ENCODE data around the gene POU3F3.

Gene POU3F3

GRCh38 chr2:104847586-104848160 is 6.2 kb upstream of the POU3F3 start:
- DNase-seq = no peak

DNA sequence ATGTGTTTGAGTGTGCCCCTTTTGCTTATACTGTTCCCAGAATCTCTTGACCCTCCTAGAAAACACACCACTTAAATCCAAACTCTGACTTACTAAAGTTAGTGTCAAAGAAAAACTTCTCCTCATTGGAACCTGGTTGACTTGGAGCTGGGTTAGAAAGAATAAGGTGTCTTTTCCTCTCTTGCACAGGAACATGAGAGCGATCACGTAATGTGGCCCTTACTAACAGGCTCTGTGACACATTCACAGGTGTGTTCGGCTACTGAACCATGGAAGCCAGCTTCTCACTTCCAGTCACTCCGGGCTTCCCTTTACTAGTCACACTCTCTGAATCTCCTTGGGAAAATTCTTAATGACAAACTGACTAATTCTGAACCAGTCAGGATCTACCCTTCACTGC is 5.4 kb upstream of the POU3F3 start:
- no peak for DNase-seq

GRCh38 chr2:104849101-104849500 is 4.8 kb upstream of the POU3F3 start:
- DNase-seq = no peak

- DNase-seq = peak; percentile 46
Observed at GRCh38 chr2:104849618-104850141, 4.2 kb upstream of the POU3F3 start.

DNA sequence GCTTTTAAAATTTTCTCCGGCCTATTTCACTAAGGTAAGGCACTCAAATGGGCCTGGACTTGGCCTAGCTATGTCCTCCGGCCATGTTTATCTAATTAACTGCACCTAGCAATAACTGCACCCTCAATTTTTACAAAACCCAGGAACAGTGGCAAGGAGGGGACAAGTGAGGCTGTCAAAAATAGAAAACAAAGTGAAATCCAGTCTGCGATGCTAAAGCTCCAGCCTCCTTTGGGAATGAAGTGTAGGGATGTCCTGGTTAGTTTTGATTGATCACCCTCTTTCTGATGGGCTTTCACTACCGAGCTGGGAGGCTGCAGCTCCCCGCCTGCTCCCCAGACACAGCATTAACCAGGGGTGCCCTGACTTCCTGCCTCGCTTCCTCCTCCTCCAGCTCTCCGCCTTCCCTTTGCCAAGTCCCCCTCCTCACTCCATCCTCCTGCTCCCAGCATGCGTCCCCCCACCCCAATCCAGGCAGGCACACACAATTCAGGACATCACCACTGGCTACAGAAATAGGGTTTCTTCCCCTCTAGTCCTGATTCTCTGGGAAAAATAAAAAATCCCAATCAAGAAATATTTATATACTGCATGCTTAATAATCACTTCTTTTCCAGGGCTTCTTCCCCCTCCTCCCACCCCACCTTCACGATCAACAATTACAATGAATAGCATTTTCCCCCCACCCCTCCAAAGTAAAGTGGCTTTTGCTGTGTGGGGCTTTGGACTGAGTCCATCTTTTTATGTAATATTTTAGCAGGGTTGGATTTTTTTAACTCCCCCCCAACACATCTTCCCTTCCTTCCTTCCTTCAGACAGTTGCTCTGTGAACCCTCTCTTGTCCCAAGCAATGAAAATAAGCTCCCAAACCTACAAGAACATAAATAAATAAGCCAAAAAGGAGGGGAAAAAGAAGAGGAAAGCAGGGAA is 3.3 kb upstream of the POU3F3 start:
- no peak for DNase-seq

- peak; percentile 56 for DNase-seq
Observed at GRCh38 chr2:104851291-104852089, 2.4 kb upstream of the POU3F3 start.

DNA sequence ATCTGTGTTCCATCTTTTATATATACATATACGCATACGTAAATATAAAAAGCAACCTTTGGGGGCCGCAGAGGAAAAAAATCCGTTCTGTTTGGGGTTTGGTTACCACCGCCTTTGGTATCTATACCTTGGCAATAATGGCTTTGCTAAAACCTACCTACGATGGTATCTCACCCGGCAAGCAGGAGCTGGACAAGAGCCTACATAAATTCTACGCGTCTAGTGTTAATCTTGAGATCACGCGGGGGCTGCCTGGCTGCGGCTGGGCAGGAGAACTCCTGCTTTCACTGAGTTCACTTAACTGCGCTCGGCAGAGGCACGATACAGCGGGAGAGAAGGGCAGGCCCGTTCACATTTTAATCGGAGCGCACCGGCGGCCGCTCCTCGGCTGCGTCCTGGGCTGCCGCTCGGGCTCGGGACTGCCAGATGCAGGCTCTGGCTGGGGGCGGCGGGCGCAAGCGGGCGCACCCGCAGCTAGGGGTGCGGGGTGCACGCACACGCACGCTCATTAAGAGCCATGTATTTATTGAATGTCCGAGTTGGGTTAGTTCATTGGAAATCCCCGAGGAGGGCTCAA is 1.7 kb upstream of the POU3F3 start:
- peak; percentile 56 for DNase-seq

DNA sequence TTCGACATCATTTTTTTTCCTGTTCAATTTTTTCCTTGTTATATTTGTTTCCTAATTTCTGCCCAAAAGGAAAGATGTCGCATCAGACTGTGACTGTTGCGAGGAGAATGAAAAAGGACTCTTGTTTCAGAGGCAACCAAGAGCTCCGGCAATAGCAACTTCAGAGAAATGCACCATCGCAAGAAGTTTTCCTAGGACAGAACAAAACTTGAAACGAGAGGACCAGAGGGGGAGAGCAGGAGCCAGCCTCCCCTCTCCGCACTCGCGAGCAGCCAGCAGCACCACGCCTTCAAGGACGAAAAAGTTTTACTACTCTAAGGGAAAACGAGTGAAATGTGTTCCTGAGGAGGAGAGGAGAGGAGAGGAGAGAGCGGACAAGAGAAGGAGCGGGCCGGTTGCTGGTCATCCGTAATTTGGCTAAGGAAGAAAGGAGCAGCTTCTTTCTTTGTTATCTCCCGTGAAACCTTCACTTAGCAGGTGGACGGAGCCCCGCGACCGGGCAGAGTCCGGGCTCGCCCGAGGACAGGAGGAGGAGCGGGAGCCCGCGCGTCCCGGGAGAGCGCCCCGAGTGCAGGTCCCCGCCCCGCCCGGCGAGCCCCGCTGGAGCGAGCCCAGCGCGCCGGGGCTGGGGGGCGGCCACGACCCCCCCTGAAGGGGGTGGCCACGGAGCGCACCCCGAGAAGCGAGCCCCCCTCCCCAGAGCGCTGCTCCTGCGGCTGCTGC is 744 bp downstream of the POU3F3 start:
- DNase-seq = no peak

- DNase-seq = no peak
Observed at GRCh38 chr2:104855221-104856085, 1.5 kb downstream of the POU3F3 start.

GRCh38 chr2:104856086-104856972 is 2.4 kb downstream of the POU3F3 start:
- DNase-seq = peak; percentile 26

DNA sequence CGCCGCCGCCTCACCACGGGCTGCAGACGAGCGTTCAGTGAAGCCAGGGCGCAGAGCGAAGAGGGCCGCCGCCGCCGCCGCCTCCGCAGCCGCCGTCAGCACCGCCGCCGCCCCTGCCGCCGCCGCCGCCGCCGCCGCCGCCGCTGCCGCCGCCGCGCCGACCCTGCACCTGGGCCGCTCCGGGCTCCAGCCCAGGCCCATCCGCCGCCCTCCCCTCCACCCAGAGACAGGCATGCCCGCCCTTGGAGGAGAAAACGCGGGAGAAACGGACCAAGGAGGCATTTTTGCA is 3.0 kb downstream of the POU3F3 start:
- DNase-seq = no peak

DNA sequence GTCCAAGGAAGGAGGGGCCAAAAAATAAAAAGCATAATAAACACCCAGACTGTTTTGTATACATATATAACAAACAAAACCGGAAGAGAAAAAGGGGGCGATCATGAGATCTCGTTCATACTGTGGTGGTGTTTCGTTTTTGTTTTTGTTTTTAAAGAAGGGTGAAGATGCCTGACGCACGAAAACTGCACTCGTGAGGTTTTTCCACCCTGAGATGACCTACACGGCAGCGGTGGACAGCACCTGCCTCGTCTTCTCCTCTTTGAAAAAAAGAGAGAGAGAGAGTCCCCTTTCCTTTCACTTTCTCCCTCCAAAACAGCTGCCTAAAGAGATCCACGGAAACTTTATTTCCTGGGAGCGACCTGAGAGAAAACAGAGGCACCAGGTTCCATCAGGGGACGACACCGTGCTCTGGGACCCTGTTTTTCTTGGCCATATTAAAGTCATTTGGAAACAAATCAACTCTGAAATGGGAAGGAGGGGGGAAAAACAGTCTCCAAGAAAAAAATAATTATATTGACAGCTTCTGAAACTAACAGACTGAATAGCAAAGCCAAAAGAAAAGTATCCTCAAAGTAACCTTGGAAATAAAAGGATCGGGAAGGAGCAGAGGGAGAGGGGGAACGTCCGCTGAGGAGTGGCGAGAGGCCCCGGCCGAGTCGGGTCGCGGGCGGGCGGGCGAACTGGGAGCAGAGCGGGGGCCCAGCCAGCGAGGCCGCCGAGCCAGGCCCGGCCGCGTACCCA is 3.5 kb downstream of the POU3F3 start:
- no peak for DNase-seq

DNA sequence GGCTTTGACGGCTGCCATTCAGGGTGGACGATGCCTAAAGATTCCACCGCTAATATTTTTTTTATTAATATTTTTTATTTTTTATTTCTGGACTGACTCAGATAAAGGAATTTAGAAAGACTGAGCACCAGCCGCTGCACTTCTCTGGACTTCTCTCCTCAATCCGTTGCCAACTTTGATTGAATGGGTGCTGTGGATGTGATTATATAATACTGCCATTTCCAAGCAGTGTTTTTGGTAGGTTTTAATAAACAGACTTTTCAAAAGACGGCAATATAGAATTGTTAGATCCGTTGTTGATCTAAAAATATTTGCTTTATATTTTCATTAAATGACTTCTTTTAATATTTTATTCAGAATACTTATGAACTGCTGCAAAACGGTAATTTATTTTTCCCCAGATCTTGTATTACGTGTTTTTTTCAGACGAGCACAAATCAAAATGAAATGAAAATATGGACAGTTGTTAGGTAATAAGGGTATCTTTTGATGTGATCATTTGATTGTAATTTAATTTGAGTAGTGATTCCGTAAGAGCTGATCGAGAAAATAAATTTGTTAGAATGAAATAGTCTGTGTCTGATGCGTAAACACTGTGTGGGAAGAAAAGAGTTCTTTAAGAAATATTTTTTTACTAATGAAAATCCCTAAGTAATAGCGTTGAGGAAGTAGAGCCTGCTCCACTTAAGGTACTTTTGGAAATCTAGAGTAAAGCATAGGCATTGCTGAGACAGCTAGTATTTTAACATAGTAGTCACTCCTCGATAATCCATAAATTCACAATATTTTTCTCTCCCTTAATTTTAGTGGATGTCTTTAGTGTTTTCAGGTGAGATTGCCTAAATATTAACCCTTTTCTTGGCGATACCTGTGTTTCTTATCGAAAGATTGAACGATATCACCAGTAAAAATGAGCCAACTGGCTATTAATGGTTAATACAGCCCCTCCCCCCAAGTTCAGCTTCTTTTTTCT is 4.4 kb downstream of the POU3F3 start:
- DNase-seq = no peak

DNA sequence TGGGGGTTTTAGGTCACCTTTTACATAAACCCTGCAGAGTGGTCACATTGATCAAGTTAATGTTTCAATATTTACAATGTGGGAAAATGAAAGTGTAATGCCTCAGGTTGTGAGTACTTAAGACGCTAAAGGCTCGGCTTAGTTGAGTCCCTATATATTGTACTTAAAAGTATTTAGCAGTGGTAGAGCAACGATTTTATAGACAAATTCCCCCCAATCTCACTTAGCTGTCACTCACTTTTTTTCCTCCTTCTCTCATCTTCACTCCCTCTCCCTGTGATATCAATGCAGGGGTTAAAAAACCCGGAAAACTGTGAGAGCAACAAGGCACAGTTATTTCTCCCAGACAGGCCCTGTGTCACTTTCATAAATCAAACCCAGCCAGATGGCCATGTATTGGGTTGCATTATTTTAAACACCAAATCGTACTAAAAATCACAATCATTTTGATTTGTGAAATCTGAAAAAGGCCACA is 5.4 kb downstream of the POU3F3 start:
- DNase-seq = no peak

GRCh38 chr2:104859766-104860450 is 6.0 kb downstream of the POU3F3 start:
- DNase-seq = no peak

GRCh38 chr2:104860451-104860790 is 6.5 kb downstream of the POU3F3 start:
- no peak for DNase-seq

- DNase-seq = no peak
Observed at GRCh38 chr2:104861351-104862057, 7.6 kb downstream of the POU3F3 start.

Data from NCI-H1092 treated with DMSO at 0.1 percent for 48 hours (cell line).